ENCODE results near the gene FKBP11. TPM values are rescaled to one million over a fixed set of nuclear protein-coding genes. Genes with fewer than 3 reads are reported as not detected.

Gene FKBP11
- total and polyA plus RNA-seq, 2 donors (not counting 3 experiments of a cell fraction or from before 2014, with no cell fraction given) = 74.2 to 81.2 TPM

DNA sequence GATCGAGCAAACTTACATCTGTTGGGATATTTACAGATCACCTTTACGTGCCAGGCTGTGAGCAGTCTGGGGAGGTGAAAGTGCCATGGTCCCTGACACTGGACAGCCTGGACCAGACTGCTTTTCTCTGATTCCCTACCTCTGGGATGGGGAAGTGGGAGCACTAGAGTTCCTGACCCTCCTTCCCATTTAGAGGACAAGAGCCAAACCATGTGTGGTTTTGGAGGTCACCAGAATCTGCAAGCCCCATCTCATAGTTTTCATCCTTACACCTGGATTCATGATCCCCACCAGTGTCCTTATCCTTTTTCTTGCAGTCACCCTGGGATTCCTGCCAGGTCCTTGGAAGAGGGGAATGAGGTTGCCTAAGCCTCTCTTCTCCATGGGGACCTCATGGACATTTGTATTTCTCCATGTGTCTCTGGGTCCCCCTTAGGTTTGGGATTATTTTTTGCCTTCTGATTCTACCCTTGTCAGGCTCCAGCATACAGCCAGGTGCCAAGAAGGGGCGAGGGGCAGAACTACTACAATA is 47.7 kb upstream of the FKBP11 start:
- H3K9me3 ChIP-seq (replicated peaks; ENCODE audit: control insufficient read depth, insufficient read depth, low read length) = no peaks in the 10 kb centered on the region
- H3K9me1 ChIP-seq (replicated peaks; ENCODE audit: control insufficient read depth, extremely low read depth, insufficient read depth, low read length) = no peaks in the 10 kb centered on the region
- POLR2A ChIA-PET = no interaction called here
- CTCF ChIA-PET = interaction anchor here (1.6 to 7.3 kb wide), 4 partner anchors 15 to 23 kb away, joined by 4 to 64 read pairs (median 14); partner anchors contain the start of gene ARF3
- FAIRE-seq = no peak
- H3K9ac ChIP-seq (replicated peaks; ENCODE audit: extremely low read depth, insufficient read depth, low read length) = no peak overlapping the region
- dilution Hi-C loops (cut with MboI; ENCODE audit: extremely low pct_ligation_motif_present, low sequenced_read_pairs) = no loop called here
- no peak overlapping the region for H2AFZ ChIP-seq (ENCODE audit: low read depth, low read length)
- H3K4me2 ChIP-seq (ENCODE audit: insufficient read depth, low read length) = no peak overlapping the region
- no peaks in the 10 kb centered on the region for H3K4me1 ChIP-seq (ENCODE audit: control insufficient read depth, extremely low read depth, insufficient read depth, low read length)
- H3K79me2 ChIP-seq (ENCODE audit: control insufficient read depth, insufficient read depth, low read length) = no peaks in the 10 kb centered on the region
- peaks cover 57% of the 10 kb centered on the region in 2 experiments for H3K27me3 ChIP-seq (ENCODE audit: control insufficient read depth in 2 of 2, insufficient read depth in 2 of 2, low read length in 2 of 2)
- intact Hi-C loops (cut with micrococcal nuclease) = loop anchor here (1.0 kb wide), 1 partner anchor 16 kb away; the partner anchor contains the start of gene ARF3
- no peaks in the 10 kb centered on the region for H4K20me1 ChIP-seq (replicated peaks; ENCODE audit: control insufficient read depth, extremely low read depth, insufficient read depth, low read length)
- H3K4me3 ChIP-seq (replicated peaks in 1 of 3; ENCODE audit: insufficient read depth in 1 of 3, low read depth in 1 of 3, low read length in 3 of 3) = no peak overlapping the region
- DNase-seq (ENCODE audit: low read depth, low spot score) = no peak
- BruUV-seq (replicated peaks) = no TSS peak
- no peak overlapping the region for H3K27ac ChIP-seq (ENCODE audit: insufficient read depth, low read depth, low read length)
- TF ChIP-seq FOS (IDR thresholded peaks at IDR 0.05; ENCODE audit: borderline replicate concordance, insufficient read depth, low read length) = no peak
- no peak for TF ChIP-seq MYC (IDR thresholded peaks at IDR 0.05; ENCODE audit: low read depth, low read length)
- no peak for TF ChIP-seq EZH2 (IDR thresholded peaks at IDR 0.05; ENCODE audit: borderline replicate concordance, low read depth, low read length, severe bottlenecking)
- no peak for TF ChIP-seq POLR2A (IDR thresholded peaks at IDR 0.05; ENCODE audit: low read depth, low read length)
- no peak for TF ChIP-seq MAX (IDR thresholded peaks at IDR 0.05; ENCODE audit: insufficient read depth, insufficient read length)
- TF ChIP-seq GATA2 (IDR thresholded peaks at IDR 0.05; ENCODE audit: insufficient read depth, insufficient read length, low read depth, low read length) = no peak
- no peak for TF ChIP-seq POLR2AphosphoS5 (IDR thresholded peaks at IDR 0.05; ENCODE audit: insufficient read depth, low read depth, low read length)
- TF ChIP-seq, protein P1, sequence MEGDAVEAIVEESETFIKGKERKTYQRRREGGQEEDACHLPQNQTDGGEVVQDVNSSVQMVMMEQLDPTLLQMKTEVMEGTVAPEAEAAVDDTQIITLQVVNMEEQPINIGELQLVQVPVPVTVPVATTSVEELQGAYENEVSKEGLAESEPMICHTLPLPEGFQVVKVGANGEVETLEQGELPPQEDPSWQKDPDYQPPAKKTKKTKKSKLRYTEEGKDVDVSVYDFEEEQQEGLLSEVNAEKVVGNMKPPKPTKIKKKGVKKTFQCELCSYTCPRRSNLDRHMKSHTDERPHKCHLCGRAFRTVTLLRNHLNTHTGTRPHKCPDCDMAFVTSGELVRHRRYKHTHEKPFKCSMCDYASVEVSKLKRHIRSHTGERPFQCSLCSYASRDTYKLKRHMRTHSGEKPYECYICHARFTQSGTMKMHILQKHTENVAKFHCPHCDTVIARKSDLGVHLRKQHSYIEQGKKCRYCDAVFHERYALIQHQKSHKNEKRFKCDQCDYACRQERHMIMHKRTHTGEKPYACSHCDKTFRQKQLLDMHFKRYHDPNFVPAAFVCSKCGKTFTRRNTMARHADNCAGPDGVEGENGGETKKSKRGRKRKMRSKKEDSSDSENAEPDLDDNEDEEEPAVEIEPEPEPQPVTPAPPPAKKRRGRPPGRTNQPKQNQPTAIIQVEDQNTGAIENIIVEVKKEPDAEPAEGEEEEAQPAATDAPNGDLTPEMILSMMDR (IDR thresholded peaks at IDR 0.05; ENCODE audit: extremely low read depth in 1 of 2, insufficient read depth in 1 of 2, low read depth in 1 of 2, low read length in 2 of 2) = no peak
- no peak for TF ChIP-seq JUN (IDR thresholded peaks at IDR 0.05; ENCODE audit: borderline replicate concordance, insufficient read depth, insufficient read length, low read depth)
- H3K36me3 ChIP-seq (ENCODE audit: control insufficient read depth in 2 of 2, extremely low read depth in 1 of 2, insufficient read depth in 2 of 2, low read length in 2 of 2) = no peaks in the 10 kb centered on the region
